G401 (cell line): ENCODE results near the gene RHBDD1. TPM values are rescaled to one million over a fixed set of nuclear protein-coding genes. Genes with fewer than 3 reads are reported as not detected.

Experiments used
- DNase-seq: peaks from one replicate; pipeline ENCODE4 v3.0.0-alpha.2; 2015; ENCODE audit warnings: low spot score
- in situ Hi-C: cut with HindIII; loops from 2 replicates; pipeline ENCODE4 v1.10.0; 2016; ENCODE audit warnings: low sequenced_read_pairs, mixed read lengths
- total RNA-seq: library from RNA; depleted of rRNA; stranded (reverse); fragments of >200 nt; shearing (Covaris generic); gene quantifications from 2 replicates; pipeline ENCODE4 v1.2.3, GENCODE V29; 2014

The RHBDD1 gene
- total RNA-seq, 1 experiment from 2014 or later: 4.0 TPM

DNA sequence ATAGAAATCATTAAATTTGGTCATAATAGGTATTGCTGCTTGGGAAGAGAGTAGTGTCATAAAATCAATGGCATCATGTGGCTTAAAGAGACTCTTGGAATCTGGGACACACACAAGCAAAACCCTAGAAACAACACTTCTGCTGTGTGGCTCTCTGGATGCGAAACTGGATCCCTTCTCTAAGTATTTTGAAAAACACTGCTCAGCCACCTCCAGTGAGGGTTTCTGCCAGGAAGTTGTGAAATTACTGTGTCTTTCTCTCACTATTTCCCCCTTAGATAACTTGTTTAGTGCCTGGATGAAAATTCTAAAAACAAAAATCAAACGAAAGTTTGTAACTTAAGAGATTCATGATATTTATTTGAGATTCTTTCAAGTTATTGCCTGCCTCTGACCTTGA lies 163.8 kb downstream of the RHBDD1 start:
- no peak for DNase-seq
- in situ Hi-C loops: no loop called here

- DNase-seq: no peak
- in situ Hi-C loops: no loop called here
Observed at GRCh38 chr2:227000123-227000522, 164.3 kb downstream of the RHBDD1 start.

- in situ Hi-C loops: no loop called here
- DNase-seq: no peak
Observed at GRCh38 chr2:227004482-227004881, 168.6 kb downstream of the RHBDD1 start.

DNA sequence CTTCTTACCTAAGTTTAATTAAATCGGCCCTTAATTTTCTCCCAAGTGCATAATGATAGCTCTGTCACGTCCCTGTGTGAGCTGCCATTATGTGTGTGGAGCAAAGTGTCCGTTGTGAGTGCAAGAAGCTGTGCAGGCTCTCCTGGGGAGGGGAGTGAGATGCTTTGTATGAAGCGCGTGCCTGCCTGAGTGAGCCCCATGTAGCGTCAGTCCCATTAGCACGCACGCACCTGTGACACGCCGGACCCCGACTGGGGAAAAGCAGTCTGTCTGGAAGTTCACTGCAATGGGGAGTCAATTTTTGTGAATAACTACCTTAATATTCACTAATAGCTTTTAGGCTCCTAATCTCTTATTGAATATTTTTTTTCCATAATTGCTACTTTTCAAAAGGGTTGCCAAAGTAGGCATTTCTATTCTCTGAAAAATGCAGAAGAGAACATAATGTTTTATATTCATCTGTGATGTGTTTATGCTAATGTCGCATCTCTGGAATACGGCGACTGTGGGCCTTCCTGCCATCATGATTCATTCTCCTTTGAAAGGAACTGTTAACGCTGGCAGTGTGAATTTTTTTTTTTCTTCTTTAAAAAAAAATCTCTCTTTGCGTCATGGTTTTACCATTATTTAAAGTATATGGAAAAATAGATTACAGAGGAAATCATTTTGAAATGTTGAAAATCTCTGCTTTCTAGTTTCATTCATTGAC lies 170.5 kb downstream of the RHBDD1 start:
- in situ Hi-C loops: no loop called here
- no peak for DNase-seq

DNA sequence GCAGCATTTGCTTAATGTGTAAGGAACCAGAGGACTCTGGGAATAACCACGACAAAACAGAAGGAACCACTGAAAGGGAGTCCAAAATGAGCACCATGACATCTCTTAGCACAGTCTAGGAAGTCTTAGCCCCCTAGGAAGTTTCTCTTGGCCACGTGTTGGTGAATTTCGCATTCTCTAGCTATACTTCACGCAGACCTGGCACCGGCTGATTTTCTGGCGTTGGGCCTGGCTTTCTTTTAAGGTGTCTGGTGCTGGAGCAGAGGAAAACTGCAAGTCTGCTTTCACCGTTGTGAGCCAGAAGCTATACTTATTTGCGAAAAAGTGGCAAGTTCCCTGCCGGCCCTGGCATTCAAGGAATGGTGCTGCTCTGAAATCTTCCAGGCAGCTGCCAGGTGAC lies 171.3 kb downstream of the RHBDD1 start:
- in situ Hi-C loops: no loop called here

GRCh38 chr2:227007940-227008339 lies 172.1 kb downstream of the RHBDD1 start:
- in situ Hi-C loops: no loop called here
- DNase-seq: no peak

More for the DNA sequence above, 171.3 kb downstream of the RHBDD1 start:
- no peak for DNase-seq

DNA sequence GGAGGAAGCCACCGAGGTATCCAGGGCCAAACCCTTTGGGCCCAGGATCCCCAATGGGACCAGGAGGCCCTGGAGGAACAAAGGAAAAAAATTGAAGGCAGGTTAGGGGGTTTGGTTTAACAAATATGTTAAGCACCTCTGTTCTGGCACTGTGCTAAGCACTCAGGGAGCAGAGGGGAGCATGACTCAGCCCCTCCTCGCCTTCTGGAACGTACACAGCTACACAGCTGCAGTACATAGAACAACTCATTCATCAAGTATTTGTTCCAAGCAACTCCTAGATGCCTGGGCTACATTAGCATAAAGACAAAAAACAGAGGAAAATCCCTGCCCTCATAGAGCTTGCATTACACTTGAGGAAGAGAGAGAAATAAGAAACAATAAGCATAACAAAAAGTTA lies 174.6 kb downstream of the RHBDD1 start:
- in situ Hi-C loops: no loop called here
- DNase-seq: no peak

DNA sequence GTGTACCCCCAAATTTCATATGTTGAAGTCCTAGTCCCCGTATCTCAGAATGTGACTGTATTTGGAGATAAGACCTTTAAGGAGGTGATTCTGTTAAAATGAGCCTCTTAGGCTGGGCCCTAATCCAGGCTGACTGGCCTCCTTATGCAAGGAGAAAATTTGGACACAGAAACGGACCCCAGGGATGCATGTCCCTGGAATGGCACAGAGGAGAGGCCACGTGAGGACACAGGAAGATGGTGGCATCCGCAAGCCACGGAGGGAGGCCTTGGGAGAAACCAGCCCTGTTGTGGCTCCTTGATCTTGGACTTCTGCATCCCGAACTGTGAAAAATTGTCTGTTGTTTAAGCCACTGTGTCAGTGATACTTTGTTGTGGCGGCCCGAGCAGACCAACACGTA lies 177.5 kb downstream of the RHBDD1 start:
- in situ Hi-C loops: no loop called here

DNA sequence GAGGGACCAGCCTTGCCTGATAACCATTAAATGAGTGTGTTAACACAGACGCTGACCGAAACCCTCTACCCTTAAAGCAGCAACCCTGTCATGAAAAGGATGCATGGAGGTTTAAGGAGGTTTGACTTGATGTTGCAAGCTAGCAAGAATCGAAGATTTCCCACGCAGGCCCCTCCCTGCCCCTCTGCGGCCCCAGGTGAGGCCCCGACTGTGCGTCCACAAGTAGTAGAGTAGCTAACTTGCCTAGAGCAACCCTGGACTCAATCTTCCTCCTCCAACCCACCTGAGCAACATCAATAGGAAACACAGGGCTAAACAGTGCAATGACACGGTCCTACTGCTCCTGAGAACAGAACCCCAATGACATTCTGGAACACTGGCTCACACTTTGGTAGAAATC lies 178.0 kb downstream of the RHBDD1 start:
- no peak for DNase-seq
- in situ Hi-C loops: no loop called here

More for the DNA sequence above, 177.5 kb downstream of the RHBDD1 start:
- DNase-seq: no peak

DNA sequence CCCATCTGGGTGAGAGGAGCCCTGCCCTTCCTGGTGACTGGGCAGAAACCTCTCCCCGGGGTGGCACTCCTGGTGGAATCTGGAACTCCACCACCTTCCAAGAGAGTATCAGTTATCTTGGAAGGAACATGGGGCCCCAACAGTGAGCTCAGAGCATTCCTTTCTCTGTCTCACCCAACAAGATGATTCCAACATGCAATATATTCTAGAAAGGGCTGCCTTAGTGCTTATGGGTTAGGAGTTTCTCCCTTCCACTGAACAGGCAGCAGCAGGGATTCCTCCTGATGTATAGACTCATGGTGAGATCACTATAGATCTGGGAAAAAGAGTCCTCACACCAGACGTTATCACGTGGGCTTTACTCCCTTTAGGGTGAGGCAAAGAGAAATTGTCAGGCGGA lies 181.0 kb downstream of the RHBDD1 start:
- DNase-seq: no peak
- in situ Hi-C loops: no loop called here

DNA sequence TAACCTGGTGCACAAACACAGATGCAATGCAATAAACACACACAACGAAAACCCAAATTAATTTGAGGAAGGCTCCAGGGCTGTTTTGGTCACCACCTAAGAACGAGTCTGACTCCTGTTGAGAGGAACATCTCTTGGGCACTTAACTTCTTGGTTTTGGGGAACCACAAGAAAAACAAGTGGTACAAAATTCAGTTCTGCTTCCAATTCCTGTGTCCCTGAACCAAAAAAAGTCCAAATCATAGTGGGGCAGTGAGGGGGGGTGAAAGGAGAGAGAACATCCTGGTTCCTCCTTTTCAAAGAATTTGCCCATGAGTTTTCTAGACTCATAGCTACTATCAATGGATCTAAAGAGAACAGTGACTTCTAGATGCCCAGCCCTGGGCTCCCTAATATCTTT lies 184.6 kb downstream of the RHBDD1 start:
- DNase-seq: no peak
- in situ Hi-C loops: no loop called here

DNA sequence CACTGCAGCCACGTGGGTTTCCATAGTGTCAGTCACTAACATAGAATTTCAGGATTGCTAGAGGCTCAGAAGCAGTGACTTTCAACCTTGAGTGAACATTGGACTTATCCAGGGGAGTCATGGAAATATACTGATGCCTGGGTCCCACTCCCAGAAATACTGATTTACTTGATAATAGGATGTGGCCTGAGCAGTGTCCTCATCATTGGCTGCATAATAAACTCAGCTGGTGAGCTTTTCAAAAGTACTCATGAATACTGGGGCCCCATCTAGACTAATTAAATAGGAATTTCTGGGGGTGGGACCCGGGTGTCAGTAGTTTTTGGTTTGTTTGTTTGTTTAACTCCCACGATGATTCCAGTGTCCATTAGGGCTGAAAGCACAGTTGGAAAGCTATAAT lies 186.8 kb downstream of the RHBDD1 start:
- DNase-seq: no peak
- in situ Hi-C loops: no loop called here

GRCh38 chr2:227025510-227025909 lies 189.7 kb downstream of the RHBDD1 start:
- no peak for DNase-seq
- in situ Hi-C loops: no loop called here

DNA sequence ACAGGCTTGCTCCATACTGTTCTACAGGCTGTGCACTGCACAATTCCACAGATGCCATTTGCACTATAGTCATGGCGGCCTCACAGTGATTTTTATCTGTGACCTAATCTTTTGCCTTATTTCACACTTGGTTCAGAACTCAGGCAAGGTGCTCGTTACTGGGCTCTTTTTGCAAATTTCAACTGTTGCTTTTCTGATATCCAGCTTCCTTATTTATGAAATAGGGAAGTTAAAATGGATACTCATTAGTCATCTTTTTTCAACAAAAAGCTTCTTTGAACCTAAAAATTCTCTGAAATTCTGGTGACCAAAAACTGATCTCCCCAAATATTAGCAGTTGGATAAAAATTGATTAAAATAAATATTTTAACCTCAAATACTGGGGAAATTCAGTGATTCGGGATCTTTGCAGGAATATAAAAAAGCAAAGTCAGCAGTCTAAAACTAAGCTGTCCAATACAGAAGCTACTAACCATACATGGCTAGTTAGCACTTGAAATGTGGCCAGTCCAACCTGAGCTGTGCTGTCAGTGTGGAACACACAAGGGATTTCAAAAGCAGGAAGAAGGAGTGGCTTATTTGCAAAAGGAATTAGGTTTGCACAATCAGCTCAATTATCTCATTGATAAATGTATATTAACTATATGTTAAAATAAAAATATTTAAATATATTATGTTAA lies 193.7 kb downstream of the RHBDD1 start:
- DNase-seq: no peak
- in situ Hi-C loops: no loop called here

DNA sequence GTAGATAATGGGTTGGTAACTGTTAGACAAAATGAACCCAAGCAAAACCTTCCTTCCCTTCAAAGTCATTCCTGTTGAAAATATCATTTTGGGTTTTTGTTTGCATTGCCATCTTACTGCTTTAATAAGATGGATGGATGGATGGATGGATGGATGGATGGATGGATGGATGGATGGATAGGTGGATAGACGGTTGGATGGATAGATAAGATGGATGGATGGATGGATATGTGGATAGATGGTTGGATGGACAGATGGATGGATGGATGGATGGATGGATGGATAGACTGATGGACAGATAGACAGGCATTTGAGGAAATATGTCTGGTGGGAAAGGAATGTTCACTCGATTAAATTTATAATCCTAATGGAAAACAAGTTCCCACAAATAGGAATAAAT lies 194.9 kb downstream of the RHBDD1 start:
- no peak for DNase-seq
- in situ Hi-C loops: no loop called here

DNA sequence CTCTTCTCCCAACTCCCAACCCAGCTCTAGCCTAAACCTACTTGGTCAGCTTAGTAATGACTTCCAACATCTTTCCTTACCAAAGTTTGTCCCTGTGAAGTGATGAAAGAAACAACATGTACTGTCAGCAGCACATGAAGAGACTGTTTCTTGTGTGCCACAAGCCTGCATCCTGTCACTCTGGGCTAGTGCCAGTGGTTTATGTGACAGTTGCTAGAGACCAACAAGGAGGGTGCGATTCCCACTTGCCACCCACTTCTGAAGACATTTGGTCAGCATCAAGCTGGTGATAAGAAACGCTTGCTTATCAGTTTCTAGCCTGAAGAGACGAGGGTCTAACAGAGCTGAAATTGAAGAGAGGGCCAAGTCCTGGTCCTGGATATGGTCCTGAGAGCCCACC lies 195.5 kb downstream of the RHBDD1 start:
- DNase-seq: no peak
- in situ Hi-C loops: no loop called here

DNA sequence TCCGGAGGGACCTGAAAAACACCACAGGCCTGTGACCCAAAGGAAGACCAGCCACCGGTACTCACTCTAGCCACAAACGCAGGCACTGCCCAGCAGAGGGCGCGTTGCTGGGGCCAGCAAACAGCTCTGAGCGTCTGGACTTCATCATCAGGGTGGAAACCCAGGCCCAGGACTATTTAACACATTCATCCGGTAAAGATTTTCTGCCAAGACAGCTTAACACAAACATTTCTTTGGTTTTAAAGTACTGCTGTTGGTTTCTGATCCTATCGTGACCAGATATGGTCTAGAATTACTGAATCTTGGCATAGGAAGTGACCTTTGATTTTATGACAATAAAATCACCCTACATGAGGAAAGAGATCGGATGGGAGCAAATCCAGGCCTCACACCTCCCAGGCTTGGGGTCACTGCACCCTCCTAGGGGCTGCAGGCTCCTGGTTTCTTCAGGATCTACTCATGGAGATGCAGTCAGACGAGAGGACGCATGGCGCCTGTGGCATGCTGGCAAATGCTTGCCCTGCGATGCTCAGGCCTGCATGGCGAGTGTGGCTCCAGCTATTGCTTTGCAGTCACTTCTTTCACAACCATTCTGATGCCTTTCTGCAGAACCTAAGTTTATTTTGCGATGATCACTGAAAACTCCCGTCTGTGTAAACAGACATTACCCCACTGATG lies 197.8 kb downstream of the RHBDD1 start:
- in situ Hi-C loops: no loop called here
- DNase-seq: peak; percentile 7

DNA sequence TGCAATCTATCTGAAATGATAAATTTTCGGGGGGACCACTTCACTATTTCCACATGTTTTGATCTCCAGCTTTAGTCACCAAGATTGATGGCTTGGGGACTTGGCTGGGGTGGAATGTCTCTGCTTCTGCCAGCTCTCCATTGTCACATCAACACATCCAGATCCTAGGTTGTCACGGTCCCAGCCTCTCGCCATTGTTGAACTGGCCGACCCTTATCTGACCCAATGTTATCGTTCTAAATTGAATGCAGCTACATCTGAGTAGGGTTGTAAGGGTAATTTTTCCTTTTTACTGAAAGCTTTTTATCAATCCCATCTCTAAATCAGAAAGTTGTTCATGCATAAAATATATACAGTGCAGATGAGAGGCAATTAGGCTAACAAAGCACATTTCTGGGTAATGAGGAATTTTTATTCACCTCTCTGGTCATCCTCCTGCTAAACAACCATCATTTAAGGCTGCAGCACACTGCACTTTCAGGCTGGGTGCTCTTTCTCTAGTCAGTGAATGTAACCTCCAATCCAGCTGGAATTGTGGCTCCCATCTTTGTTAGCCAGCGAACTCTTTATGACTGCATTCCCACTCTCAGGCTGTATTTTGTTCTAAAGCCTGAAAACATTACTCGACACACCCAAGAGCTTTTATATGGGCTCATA lies 200.0 kb downstream of the RHBDD1 start:
- in situ Hi-C loops: no loop called here
- no peak for DNase-seq

GRCh38 chr2:227036527-227036926 lies 200.7 kb downstream of the RHBDD1 start:
- DNase-seq: no peak
- in situ Hi-C loops: no loop called here
